ENCODE results near the gene BHLHE23. TPM values are rescaled to one million over a fixed set of nuclear protein-coding genes. Genes with fewer than 3 reads are reported as not detected.

BHLHE23 gene
- total RNA-seq, 1 donor from 2014 or later = not detected

GRCh38 chr20:62989201-62989601, 17.6 kb downstream of the BHLHE23 start:
- TF ChIP-seq, protein P1, sequence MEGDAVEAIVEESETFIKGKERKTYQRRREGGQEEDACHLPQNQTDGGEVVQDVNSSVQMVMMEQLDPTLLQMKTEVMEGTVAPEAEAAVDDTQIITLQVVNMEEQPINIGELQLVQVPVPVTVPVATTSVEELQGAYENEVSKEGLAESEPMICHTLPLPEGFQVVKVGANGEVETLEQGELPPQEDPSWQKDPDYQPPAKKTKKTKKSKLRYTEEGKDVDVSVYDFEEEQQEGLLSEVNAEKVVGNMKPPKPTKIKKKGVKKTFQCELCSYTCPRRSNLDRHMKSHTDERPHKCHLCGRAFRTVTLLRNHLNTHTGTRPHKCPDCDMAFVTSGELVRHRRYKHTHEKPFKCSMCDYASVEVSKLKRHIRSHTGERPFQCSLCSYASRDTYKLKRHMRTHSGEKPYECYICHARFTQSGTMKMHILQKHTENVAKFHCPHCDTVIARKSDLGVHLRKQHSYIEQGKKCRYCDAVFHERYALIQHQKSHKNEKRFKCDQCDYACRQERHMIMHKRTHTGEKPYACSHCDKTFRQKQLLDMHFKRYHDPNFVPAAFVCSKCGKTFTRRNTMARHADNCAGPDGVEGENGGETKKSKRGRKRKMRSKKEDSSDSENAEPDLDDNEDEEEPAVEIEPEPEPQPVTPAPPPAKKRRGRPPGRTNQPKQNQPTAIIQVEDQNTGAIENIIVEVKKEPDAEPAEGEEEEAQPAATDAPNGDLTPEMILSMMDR (conservative IDR thresholded peaks at IDR 0.05; ENCODE audit: low read depth, low read length) = no peak
- H3K4me3 ChIP-seq (ENCODE audit: low read depth, low read length) = no peak overlapping the region
- no peak for DNase-seq (ENCODE audit: low read depth)

- TF ChIP-seq, protein P1 (conservative IDR thresholded peaks at IDR 0.05; ENCODE audit: low read depth, low read length) = no peak
- DNase-seq (ENCODE audit: low read depth) = no peak
- H3K4me3 ChIP-seq (ENCODE audit: low read depth, low read length) = no peak overlapping the region
These were observed 19.6 kb downstream of the BHLHE23 start for GRCh38 chr20:62987114-62987513.

GRCh38 chr20:62986257-62986800, 20.4 kb downstream of the BHLHE23 start:
- no peak for DNase-seq (ENCODE audit: low read depth)
- TF ChIP-seq, protein P1 (conservative IDR thresholded peaks at IDR 0.05; ENCODE audit: low read depth, low read length) = no peak
- H3K4me3 ChIP-seq (ENCODE audit: low read depth, low read length) = no peak overlapping the region

- no peak overlapping the region for H3K4me3 ChIP-seq (ENCODE audit: low read depth, low read length)
- TF ChIP-seq, protein P1 (conservative IDR thresholded peaks at IDR 0.05; ENCODE audit: low read depth, low read length) = no peak
- no peak for DNase-seq (ENCODE audit: low read depth)
These were observed 21.4 kb downstream of the BHLHE23 start for GRCh38 chr20:62985444-62985778.

DNA sequence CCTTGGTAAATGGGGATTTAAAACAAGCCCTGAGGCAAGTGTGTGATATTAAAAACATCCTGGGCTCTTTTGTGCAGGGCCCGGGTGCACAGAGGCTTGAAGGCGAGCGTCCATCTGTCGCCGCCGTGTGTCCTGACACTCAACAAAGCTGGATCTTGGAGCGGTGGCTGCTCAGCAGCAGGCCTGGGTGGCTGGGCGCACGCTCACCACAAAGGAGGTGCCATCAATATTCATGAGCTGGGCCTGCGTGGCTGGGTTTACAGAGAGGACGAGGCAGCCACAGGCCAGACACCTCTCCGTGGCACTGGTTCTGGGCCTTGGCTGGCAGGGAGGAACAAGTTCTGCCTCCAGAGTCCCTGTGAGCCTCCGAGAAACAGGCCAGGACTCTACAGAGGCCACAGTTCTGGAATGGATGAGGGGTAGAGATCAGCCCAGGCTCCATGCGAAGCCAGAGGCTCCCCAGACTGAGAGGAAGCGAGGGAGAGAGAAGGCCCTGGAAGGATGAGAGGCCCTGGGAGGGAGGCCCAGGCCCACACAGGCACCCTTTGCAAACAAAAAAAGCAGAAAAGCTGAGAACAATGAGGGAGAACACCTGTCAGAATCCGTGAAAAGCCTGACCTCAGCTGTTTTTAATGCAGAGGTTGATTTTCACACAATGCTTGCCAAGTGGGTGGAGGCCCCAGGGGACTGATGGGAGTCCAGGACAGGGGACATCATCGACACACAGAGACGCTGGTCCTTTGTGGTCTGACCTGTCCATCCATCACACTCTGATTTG, 21.9 kb downstream of the BHLHE23 start:
- no peak for DNase-seq (ENCODE audit: low read depth)
- no peak overlapping the region for H3K4me3 ChIP-seq (ENCODE audit: low read depth, low read length)
- TF ChIP-seq, protein P1 (conservative IDR thresholded peaks at IDR 0.05; ENCODE audit: low read depth, low read length) = no peak

DNA sequence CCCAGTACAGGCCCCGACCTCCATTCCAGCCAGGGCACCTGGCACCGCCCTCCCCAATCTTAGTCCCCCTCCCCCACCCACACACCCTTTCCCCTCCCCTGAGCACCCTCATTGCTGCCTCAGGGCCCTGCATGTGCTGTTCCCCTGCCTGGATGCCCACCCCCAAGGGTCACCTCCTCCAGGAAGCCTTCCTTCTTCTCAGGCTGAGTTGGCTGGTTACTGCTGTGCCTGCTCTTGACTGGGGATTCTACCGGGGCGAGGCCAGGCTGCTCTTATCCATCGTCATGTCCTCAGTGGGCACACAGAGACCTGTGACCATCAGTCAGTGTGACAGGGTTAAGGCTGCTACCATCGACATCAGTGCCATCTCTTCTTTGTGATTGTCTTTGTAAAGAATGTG, 23.6 kb downstream of the BHLHE23 start:
- TF ChIP-seq, protein P1 (conservative IDR thresholded peaks at IDR 0.05; ENCODE audit: low read depth, low read length) = no peak
- no peak overlapping the region for H3K4me3 ChIP-seq (ENCODE audit: low read depth, low read length)
- DNase-seq (ENCODE audit: low read depth) = no peak

Measured in epithelial cell of proximal tubule (primary cell).